Panc1 (cell line): ENCODE measurements around the gene BCAM. TPM values are rescaled to one million over a fixed set of nuclear protein-coding genes. Genes with fewer than 3 reads are reported as not detected.

Experiments used
- ATAC-seq: fragments of 200-7000 bp; cut with Tn5 transposase; 2 replicates; pipeline ENCODE4 v1.9.1; 2020; ENCODE audit warnings: mild to moderate bottlenecking, moderate library complexity
- BruUV-seq: library from RNA; stranded (reverse); fragments of 400-500 nt; replicated peaks from 2 replicates; lab custom pipeline; 2021; lab: Mats Ljungman, UMichigan
- CTCF ChIA-PET: fragments of 300-600 bp; sonication (Branson Sonifier 250); formaldehyde crosslinking; loops from one replicate; lab custom pipeline; 2022; ENCODE audit warnings: antibody characterized with exemption; lab: Charles Lee
- POLR2A ChIA-PET: fragments of 300-600 bp; sonication (Branson Sonifier 250); formaldehyde crosslinking; loops from one replicate; lab custom pipeline; 2022; ENCODE audit warnings: antibody characterized with exemption; lab: Charles Lee
- DNase-seq: peaks from one replicate; pipeline ENCODE4 v3.0.0-alpha.2; 2010; ENCODE audit warnings: low read depth, low spot score
- H3K27ac ChIP-seq: 2 replicates; pipeline ENCODE4 v1.5.1; 2011; ENCODE audit warnings: mild to moderate bottlenecking, low read length, inconsistent platforms
- H3K27me3 ChIP-seq: fragments of 200-500 bp; sonication (Bioruptor generic); 2 replicates; pipeline ENCODE4 v1.6.0; 2014; ENCODE audit warnings: low read length, inconsistent platforms; ENCODE audit not compliant: control insufficient read depth, insufficient read depth
- H3K36me3 ChIP-seq: fragments of 200-500 bp; sonication (Bioruptor generic); 2 replicates; pipeline ENCODE4 v1.5.1; 2014; ENCODE audit warnings: inconsistent platforms, mild to moderate bottlenecking, low read length, moderate library complexity; ENCODE audit not compliant: control insufficient read depth, insufficient read depth
- H3K4me1 ChIP-seq: 2 replicates; pipeline ENCODE4 v1.5.1; 2011; ENCODE audit warnings: inconsistent platforms, mild to moderate bottlenecking, low read length, moderate library complexity; ENCODE audit not compliant: control insufficient read depth, insufficient read depth
- H3K4me3 ChIP-seq, 2 experiments: 2 replicates each; pipeline ENCODE4 v1.5.1; 2011 to 2012; ENCODE audit warnings: low read depth in 2 of 2, low read length in 2 of 2, mild to moderate bottlenecking in 2 of 2, inconsistent platforms in 1 of 2, moderate library complexity in 1 of 2
- H3K9me3 ChIP-seq: fragments of 200-500 bp; sonication (Bioruptor generic); 2 replicates; pipeline ENCODE4 v1.5.1; 2014; ENCODE audit warnings: low read depth, mild to moderate bottlenecking, inconsistent platforms, low read length, moderate library complexity; ENCODE audit not compliant: control insufficient read depth, insufficient read depth
- POLR2AphosphoS5 ChIP-seq: IDR thresholded peaks from 2 replicates; pipeline ENCODE4 v1.6.1; 2012; ENCODE audit warnings: mild to moderate bottlenecking, low read depth, low read length, moderate library complexity
- SIN3A ChIP-seq: IDR thresholded peaks from 2 replicates; pipeline ENCODE4 v1.6.1; 2012; ENCODE audit warnings: low read depth, mild to moderate bottlenecking, low read length, moderate library complexity, borderline replicate concordance; ENCODE audit not compliant: insufficient read depth
- TCF7L2 ChIP-seq: IDR thresholded peaks from 2 replicates; pipeline ENCODE4 v1.6.1; 2011; ENCODE audit warnings: mild to moderate bottlenecking, low read depth, low read length, inconsistent platforms
- in situ Hi-C: cut with HindIII; loops from 2 replicates; pipeline ENCODE4 v1.10.0; 2016; ENCODE audit warnings: low sequenced_read_pairs, low pct_unique_long_range_greater_than_20kb
- intact Hi-C: fragments of 100-400 bp; cut with micrococcal nuclease; formaldehyde crosslinking; loops from one replicate; pipeline ENCODE4 v1.10.0; 2022; ENCODE audit not compliant: unreplicated experiment
- total RNA-seq: library from RNA; stranded (reverse); gene quantifications from one replicate; pipeline ENCODE4 v1.2.1, GENCODE V29; 2021; ENCODE audit not compliant: unreplicated experiment
- TF ChIP-seq, protein P1 (sequence below), 2 experiments: IDR thresholded peaks; 2 replicates each; pipeline ENCODE4 v1.6.1; 2011 to 2012; ENCODE audit warnings: low read depth in 2 of 2, control low read depth in 1 of 2, low read length in 1 of 2, mild to moderate bottlenecking in 1 of 2, moderate library complexity in 1 of 2; ENCODE audit not compliant: insufficient read depth in 1 of 2
- TF ChIP-seq, protein P2 (sequence below): fragments of 450-650 bp; IDR thresholded peaks from 2 replicates; pipeline ENCODE4 v1.5.1; 2017; ENCODE audit warnings: mild to moderate bottlenecking

BCAM gene
- total RNA-seq, 1 experiment from 2014 or later, result 21.5 TPM

DNA sequence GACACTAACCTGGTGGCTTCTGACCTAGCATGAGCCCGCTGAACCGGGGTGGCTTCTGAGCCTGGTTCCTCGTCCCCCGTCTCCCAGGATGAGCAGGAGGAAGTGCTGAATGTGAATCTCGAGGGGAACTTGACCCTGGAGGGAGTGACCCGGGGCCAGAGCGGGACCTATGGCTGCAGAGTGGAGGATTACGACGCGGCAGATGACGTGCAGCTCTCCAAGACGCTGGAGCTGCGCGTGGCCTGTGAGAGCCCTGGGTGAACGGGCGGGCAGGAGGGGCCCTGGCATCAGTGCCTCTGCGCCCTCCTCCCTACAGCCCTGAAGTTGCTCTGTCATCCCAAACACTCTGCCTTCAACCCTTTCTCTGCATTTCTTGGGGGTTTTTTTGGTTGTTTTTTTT, 5.6 kb downstream of the BCAM start:
- CTCF ChIA-PET, result no interaction called here
- intact Hi-C loops, result no loop called here
- ATAC-seq, result no peak
- POLR2A ChIA-PET, result no interaction called here
- TF ChIP-seq POLR2AphosphoS5 (no peak), SIN3A (no peak), TCF7L2 (no peak)
- TF ChIP-seq, protein P1, sequence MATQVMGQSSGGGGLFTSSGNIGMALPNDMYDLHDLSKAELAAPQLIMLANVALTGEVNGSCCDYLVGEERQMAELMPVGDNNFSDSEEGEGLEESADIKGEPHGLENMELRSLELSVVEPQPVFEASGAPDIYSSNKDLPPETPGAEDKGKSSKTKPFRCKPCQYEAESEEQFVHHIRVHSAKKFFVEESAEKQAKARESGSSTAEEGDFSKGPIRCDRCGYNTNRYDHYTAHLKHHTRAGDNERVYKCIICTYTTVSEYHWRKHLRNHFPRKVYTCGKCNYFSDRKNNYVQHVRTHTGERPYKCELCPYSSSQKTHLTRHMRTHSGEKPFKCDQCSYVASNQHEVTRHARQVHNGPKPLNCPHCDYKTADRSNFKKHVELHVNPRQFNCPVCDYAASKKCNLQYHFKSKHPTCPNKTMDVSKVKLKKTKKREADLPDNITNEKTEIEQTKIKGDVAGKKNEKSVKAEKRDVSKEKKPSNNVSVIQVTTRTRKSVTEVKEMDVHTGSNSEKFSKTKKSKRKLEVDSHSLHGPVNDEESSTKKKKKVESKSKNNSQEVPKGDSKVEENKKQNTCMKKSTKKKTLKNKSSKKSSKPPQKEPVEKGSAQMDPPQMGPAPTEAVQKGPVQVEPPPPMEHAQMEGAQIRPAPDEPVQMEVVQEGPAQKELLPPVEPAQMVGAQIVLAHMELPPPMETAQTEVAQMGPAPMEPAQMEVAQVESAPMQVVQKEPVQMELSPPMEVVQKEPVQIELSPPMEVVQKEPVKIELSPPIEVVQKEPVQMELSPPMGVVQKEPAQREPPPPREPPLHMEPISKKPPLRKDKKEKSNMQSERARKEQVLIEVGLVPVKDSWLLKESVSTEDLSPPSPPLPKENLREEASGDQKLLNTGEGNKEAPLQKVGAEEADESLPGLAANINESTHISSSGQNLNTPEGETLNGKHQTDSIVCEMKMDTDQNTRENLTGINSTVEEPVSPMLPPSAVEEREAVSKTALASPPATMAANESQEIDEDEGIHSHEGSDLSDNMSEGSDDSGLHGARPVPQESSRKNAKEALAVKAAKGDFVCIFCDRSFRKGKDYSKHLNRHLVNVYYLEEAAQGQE (IDR thresholded peaks at IDR 0.05; ENCODE audit: insufficient read depth in 1 of 2, low read depth in 2 of 2, low read length in 1 of 2), result no peak
- TF ChIP-seq, protein P2, sequence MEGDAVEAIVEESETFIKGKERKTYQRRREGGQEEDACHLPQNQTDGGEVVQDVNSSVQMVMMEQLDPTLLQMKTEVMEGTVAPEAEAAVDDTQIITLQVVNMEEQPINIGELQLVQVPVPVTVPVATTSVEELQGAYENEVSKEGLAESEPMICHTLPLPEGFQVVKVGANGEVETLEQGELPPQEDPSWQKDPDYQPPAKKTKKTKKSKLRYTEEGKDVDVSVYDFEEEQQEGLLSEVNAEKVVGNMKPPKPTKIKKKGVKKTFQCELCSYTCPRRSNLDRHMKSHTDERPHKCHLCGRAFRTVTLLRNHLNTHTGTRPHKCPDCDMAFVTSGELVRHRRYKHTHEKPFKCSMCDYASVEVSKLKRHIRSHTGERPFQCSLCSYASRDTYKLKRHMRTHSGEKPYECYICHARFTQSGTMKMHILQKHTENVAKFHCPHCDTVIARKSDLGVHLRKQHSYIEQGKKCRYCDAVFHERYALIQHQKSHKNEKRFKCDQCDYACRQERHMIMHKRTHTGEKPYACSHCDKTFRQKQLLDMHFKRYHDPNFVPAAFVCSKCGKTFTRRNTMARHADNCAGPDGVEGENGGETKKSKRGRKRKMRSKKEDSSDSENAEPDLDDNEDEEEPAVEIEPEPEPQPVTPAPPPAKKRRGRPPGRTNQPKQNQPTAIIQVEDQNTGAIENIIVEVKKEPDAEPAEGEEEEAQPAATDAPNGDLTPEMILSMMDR, result no peak
- Histone ChIP-seq H3K27ac (no peak overlapping the region), H3K27me3 (no peaks in the 10 kb centered on the region), H3K36me3 (no peaks in the 10 kb centered on the region), H3K9me3 (no peaks in the 10 kb centered on the region), H3K4me3 (no peak overlapping the region), H3K4me1 (no peaks in the 10 kb centered on the region)
- in situ Hi-C loops, result no loop called here
- BruUV-seq, result no TSS peak
- DNase-seq, result no peak

DNA sequence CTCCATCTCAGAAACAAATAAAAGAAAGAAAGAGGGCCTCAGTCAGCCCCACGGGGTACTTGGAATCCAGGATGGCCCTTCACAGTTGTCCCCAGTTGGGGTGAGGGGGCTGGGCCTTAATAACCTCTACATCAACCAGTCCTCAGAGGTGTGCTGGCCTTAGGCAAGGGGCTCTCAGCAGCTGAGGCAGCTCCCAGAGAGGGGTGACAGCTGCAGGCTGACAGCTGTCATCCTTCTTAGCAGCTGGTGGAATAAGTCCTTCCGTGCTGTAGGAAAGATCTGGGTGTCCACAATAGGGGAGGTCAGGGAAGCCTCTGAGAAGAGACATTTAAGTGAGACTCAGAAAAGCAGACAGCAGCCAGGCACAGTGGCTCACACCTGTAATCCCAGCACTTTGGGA, 7.4 kb downstream of the BCAM start:
- Histone ChIP-seq H3K9me3 (no peaks in the 10 kb centered on the region), H3K4me3 (no peak overlapping the region), H3K36me3 (no peaks in the 10 kb centered on the region), H3K27ac (no peak overlapping the region), H3K4me1 (no peaks in the 10 kb centered on the region), H3K27me3 (no peaks in the 10 kb centered on the region)
- no peak for TF ChIP-seq POLR2AphosphoS5
- TF ChIP-seq, protein P2, result no peak
- TF ChIP-seq SIN3A, result no peak
- no peak for TF ChIP-seq TCF7L2
- TF ChIP-seq, protein P1 (IDR thresholded peaks at IDR 0.05; ENCODE audit: insufficient read depth in 1 of 2, low read depth in 2 of 2, low read length in 1 of 2), result no peak
- DNase-seq (no peak), ATAC-seq (no peak)
- intact Hi-C loops (no loop called here), in situ Hi-C loops (no loop called here)
- no TSS peak for BruUV-seq
- POLR2A ChIA-PET, result no interaction called here
- CTCF ChIA-PET, result no interaction called here
